ENCODE results near the gene PLCB1.

GRCh38 chr20:8865636-8866035, 733.6 kb downstream of the PLCB1 start:
- TF ChIP-seq CTCF (IDR thresholded peaks at IDR 0.05; ENCODE audit: insufficient read depth, low read depth, low read length) (no peak), EZH2 (IDR thresholded peaks at IDR 0.05; ENCODE audit: insufficient read depth, low read length) (no peak)

Measured in astrocyte (in vitro differentiated cells and primary cell).